ENCODE results near the gene REM1. TPM values are rescaled to one million over a fixed set of nuclear protein-coding genes. Genes with fewer than 3 reads are reported as not detected.

The REM1 gene
- polyA plus RNA-seq, 4 donors, result 0.81 to 1.8 (median 0.90) TPM; not detected in 1

GRCh38 chr20:31475472-31476293 is 595 bp downstream of the REM1 start:
- DNase-seq (no peak), FAIRE-seq (no peak)
- 6 to 8% (median 7%) methylated on average over 25 to 29 of the region's 29 CpGs for WGBS, 3 donors
- Histone ChIP-seq H3K4me3 (ENCODE audit: low read depth in 1 of 3, low read length in 3 of 3) (peak overlapping the region in 1 of 3 donors; percentile 40), H3K27me3 (ENCODE audit: control insufficient read depth in 3 of 3, insufficient read depth in 3 of 3, low read length in 3 of 3) (peaks cover 0 to 24% (median 0%) of the 10 kb centered on the region in 3 donors), H3K27ac (ENCODE audit: low read depth in 1 of 3, low read length in 2 of 3) (peak overlapping the region in 1 of 3 donors; percentile 47), H3K36me3 (ENCODE audit: control insufficient read depth in 3 of 3, insufficient read depth in 2 of 3, low read depth in 1 of 3, low read length in 3 of 3) (no peaks in the 10 kb centered on the region), H3K4me1 (ENCODE audit: control insufficient read depth in 3 of 3, insufficient read depth in 2 of 3, low read depth in 1 of 3, low read length in 2 of 3) (no peaks in the 10 kb centered on the region), H3K9me3 (ENCODE audit: control insufficient read depth in 2 of 2, insufficient read depth in 1 of 2, low read depth in 1 of 2, low read length in 1 of 2) (no peaks in the 10 kb centered on the region)

DNA sequence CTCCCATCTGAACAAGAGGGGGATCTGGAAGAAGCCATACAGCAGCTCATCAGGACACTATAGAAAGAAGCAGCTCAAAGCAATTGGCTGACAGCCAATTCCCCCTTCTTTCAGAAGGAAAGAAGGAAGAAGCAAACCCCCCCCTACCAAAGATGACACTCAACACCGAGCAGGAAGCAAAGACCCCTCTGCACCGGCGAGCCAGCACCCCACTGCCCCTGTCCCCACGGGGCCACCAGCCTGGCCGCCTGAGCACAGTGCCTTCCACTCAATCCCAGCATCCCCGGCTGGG is 1.2 kb downstream of the REM1 start:
- no peaks in the 10 kb centered on the region for H3K4me1 ChIP-seq (ENCODE audit: control insufficient read depth in 3 of 3, insufficient read depth in 2 of 3, low read depth in 1 of 3, low read length in 2 of 3)
- no peak for DNase-seq
- H3K27me3 ChIP-seq (ENCODE audit: control insufficient read depth in 3 of 3, insufficient read depth in 3 of 3, low read length in 3 of 3), result peaks cover 0 to 24% (median 0%) of the 10 kb centered on the region in 3 donors
- H3K9me3 ChIP-seq (ENCODE audit: control insufficient read depth in 2 of 2, insufficient read depth in 1 of 2, low read depth in 1 of 2, low read length in 1 of 2), result no peaks in the 10 kb centered on the region
- no peak for FAIRE-seq
- H3K36me3 ChIP-seq (ENCODE audit: control insufficient read depth in 3 of 3, insufficient read depth in 2 of 3, low read depth in 1 of 3, low read length in 3 of 3), result no peaks in the 10 kb centered on the region
- no peak overlapping the region for H3K27ac ChIP-seq (ENCODE audit: low read depth in 1 of 3, low read length in 2 of 3)
- 50 to 64% (median 64%) methylated on average over 6 of the region's 6 CpGs for WGBS, 3 donors
- no peak overlapping the region for H3K4me3 ChIP-seq (ENCODE audit: low read depth in 1 of 3, low read length in 3 of 3)

GRCh38 chr20:31476643-31477215 is 1.6 kb downstream of the REM1 start:
- WGBS, 3 donors, result 70 to 77% (median 76%) methylated on average over 6 of the region's 6 CpGs
- FAIRE-seq, result no peak
- no peak overlapping the region for H3K4me3 ChIP-seq (ENCODE audit: low read depth in 1 of 3, low read length in 3 of 3)
- no peak for DNase-seq
- H3K36me3 ChIP-seq (ENCODE audit: control insufficient read depth in 3 of 3, insufficient read depth in 2 of 3, low read depth in 1 of 3, low read length in 3 of 3), result no peaks in the 10 kb centered on the region
- H3K9me3 ChIP-seq (ENCODE audit: control insufficient read depth in 2 of 2, insufficient read depth in 1 of 2, low read depth in 1 of 2, low read length in 1 of 2), result no peaks in the 10 kb centered on the region
- no peak overlapping the region for H3K27ac ChIP-seq (ENCODE audit: low read depth in 1 of 3, low read length in 2 of 3)
- peaks cover 0 to 24% (median 0%) of the 10 kb centered on the region in 3 donors for H3K27me3 ChIP-seq (ENCODE audit: control insufficient read depth in 3 of 3, insufficient read depth in 3 of 3, low read length in 3 of 3)
- no peaks in the 10 kb centered on the region for H3K4me1 ChIP-seq (ENCODE audit: control insufficient read depth in 3 of 3, insufficient read depth in 2 of 3, low read depth in 1 of 3, low read length in 2 of 3)

- Histone ChIP-seq H3K27me3 (ENCODE audit: control insufficient read depth in 3 of 3, insufficient read depth in 3 of 3, low read length in 3 of 3) (peaks cover 0 to 11% (median 0%) of the 10 kb centered on the region in 3 donors), H3K4me1 (ENCODE audit: control insufficient read depth in 3 of 3, insufficient read depth in 2 of 3, low read depth in 1 of 3, low read length in 2 of 3) (no peaks in the 10 kb centered on the region), H3K4me3 (ENCODE audit: low read depth in 1 of 3, low read length in 3 of 3) (no peak overlapping the region), H3K27ac (ENCODE audit: low read depth in 1 of 3, low read length in 2 of 3) (no peak overlapping the region), H3K9me3 (ENCODE audit: control insufficient read depth in 2 of 2, insufficient read depth in 1 of 2, low read depth in 1 of 2, low read length in 1 of 2) (peaks cover 0 to 2% of the 10 kb centered on the region in 2 donors), H3K36me3 (ENCODE audit: control insufficient read depth in 3 of 3, insufficient read depth in 2 of 3, low read depth in 1 of 3, low read length in 3 of 3) (no peaks in the 10 kb centered on the region)
- FAIRE-seq, result no peak
- DNase-seq, result peak in 1 of 2 donors; percentile 38
- 45 to 48% (median 46%) methylated on average over 36 of the region's 36 CpGs for WGBS, 3 donors
Observed at GRCh38 chr20:31484001-31484400, 8.9 kb downstream of the REM1 start.

DNA sequence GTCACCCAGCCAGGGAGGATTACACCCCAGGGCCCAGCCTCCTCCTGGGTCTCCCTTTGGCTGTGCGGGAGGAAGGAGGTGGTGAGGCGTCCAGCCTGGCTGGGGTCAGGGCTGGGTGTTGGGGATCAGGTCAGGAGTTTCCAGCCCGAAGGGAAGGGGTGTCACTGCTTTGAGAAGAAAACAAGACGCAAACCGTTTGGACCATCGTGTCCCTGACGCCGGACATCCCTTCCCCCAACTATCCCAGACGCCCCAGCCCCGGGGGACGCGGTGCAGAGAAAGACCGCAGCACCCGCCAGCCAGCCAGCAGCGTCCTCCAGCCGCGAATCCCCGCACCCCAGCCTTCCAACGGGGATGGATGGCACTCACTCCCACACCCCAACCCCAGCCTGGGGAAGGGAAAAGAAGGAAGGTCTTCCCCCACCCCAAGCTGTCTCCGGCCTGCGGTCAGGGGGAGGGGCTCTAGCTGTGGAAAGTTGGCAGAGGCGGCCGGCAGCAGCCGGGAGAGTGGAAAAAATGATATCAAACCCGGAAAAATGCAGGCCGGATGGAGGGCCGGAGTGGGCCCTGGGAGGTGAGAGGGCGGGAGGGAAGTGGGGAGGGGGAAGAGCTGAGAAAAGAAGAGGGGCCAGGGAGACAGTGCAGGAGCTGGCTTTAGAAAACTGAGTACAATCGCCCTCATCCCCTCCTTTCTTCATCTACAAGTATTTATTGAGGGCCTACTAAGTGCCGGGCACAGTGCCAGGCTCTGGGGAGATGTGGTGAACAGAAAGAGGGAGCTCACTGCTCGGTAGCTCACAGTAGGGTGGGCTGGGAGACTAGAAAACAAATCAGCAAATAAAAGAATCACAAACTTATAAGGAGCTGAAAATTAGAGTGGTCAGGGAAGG is 10.6 kb downstream of the REM1 start:
- H3K4me3 ChIP-seq (ENCODE audit: low read depth in 1 of 3, low read length in 3 of 3), result peak overlapping the region in 1 of 3 donors; percentile 22

DNA sequence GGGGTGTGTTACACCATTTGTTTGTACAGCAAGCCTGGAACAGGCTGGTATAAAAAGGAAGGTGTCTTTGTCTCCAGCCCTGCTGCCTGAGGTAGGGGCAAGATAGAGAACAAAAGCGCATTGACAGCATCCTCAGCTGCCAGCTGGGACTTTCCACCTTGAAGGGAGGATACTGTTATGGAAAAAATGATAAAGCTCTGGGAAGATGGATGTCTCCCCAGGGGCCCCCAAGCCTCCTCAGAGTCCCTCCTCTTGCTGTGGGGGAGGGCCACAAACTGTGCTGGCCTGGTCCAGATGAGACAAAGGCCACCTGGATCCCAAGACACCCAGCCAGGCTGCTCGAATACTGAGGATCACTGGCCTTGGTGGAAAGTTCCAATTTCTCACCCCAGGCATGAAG is 13.0 kb downstream of the REM1 start:
- 44 to 68% (median 51%) methylated on average over 2 of the region's 2 CpGs for WGBS, 3 donors
- FAIRE-seq, result no peak
- no peak for DNase-seq
- H3K9me3 ChIP-seq (ENCODE audit: control insufficient read depth in 2 of 2, insufficient read depth in 1 of 2, low read depth in 1 of 2, low read length in 1 of 2), result peaks cover 0 to 2% of the 10 kb centered on the region in 2 donors
- no peaks in the 10 kb centered on the region for H3K36me3 ChIP-seq (ENCODE audit: control insufficient read depth in 3 of 3, insufficient read depth in 2 of 3, low read depth in 1 of 3, low read length in 3 of 3)
- H3K4me1 ChIP-seq (ENCODE audit: control insufficient read depth in 3 of 3, insufficient read depth in 2 of 3, low read depth in 1 of 3, low read length in 2 of 3), result no peaks in the 10 kb centered on the region
- H3K4me3 ChIP-seq (ENCODE audit: low read depth in 1 of 3, low read length in 3 of 3), result no peak overlapping the region
- no peak overlapping the region for H3K27ac ChIP-seq (ENCODE audit: low read depth in 1 of 3, low read length in 2 of 3)
- H3K27me3 ChIP-seq (ENCODE audit: control insufficient read depth in 3 of 3, insufficient read depth in 3 of 3, low read length in 3 of 3), result peaks cover 0 to 11% (median 0%) of the 10 kb centered on the region in 3 donors

More for the DNA sequence above, 10.6 kb downstream of the REM1 start:
- Histone ChIP-seq H3K27me3 (ENCODE audit: control insufficient read depth in 3 of 3, insufficient read depth in 3 of 3, low read length in 3 of 3) (peaks cover 0 to 11% (median 0%) of the 10 kb centered on the region in 3 donors), H3K4me1 (ENCODE audit: control insufficient read depth in 3 of 3, insufficient read depth in 2 of 3, low read depth in 1 of 3, low read length in 2 of 3) (no peaks in the 10 kb centered on the region), H3K36me3 (ENCODE audit: control insufficient read depth in 3 of 3, insufficient read depth in 2 of 3, low read depth in 1 of 3, low read length in 3 of 3) (no peaks in the 10 kb centered on the region), H3K9me3 (ENCODE audit: control insufficient read depth in 2 of 2, insufficient read depth in 1 of 2, low read depth in 1 of 2, low read length in 1 of 2) (peaks cover 0 to 2% of the 10 kb centered on the region in 2 donors), H3K27ac (ENCODE audit: low read depth in 1 of 3, low read length in 2 of 3) (peak overlapping the region in 2 of 3 donors; percentile 75 to 89)
- WGBS, 3 donors, result 12 to 13% (median 12%) methylated on average over 31 of the region's 31 CpGs
- FAIRE-seq, result no peak
- DNase-seq, result peak in 1 of 2 donors; percentile 64

- Histone ChIP-seq H3K36me3 (ENCODE audit: control insufficient read depth in 3 of 3, insufficient read depth in 2 of 3, low read depth in 1 of 3, low read length in 3 of 3) (no peaks in the 10 kb centered on the region), H3K27ac (ENCODE audit: low read depth in 1 of 3, low read length in 2 of 3) (peak overlapping the region in 1 of 3 donors; percentile 28), H3K4me1 (ENCODE audit: control insufficient read depth in 3 of 3, insufficient read depth in 2 of 3, low read depth in 1 of 3, low read length in 2 of 3) (no peaks in the 10 kb centered on the region), H3K27me3 (ENCODE audit: control insufficient read depth in 3 of 3, insufficient read depth in 3 of 3, low read length in 3 of 3) (peaks cover 0 to 11% (median 0%) of the 10 kb centered on the region in 3 donors), H3K4me3 (ENCODE audit: low read depth in 1 of 3, low read length in 3 of 3) (no peak overlapping the region), H3K9me3 (ENCODE audit: control insufficient read depth in 2 of 2, insufficient read depth in 1 of 2, low read depth in 1 of 2, low read length in 1 of 2) (peaks cover 0 to 2% of the 10 kb centered on the region in 2 donors)
- 69 to 72% (median 71%) methylated on average over 3 of the region's 3 CpGs for WGBS, 3 donors
- DNase-seq (no peak), FAIRE-seq (no peak)
Observed at GRCh38 chr20:31489152-31489551, 14.1 kb downstream of the REM1 start.

GRCh38 chr20:31490752-31491151 is 15.7 kb downstream of the REM1 start:
- WGBS, 3 donors, result 81 to 88% (median 86%) methylated on average over 3 of the region's 3 CpGs
- Histone ChIP-seq H3K36me3 (ENCODE audit: control insufficient read depth in 3 of 3, insufficient read depth in 2 of 3, low read depth in 1 of 3, low read length in 3 of 3) (no peaks in the 10 kb centered on the region), H3K27ac (ENCODE audit: low read depth in 1 of 3, low read length in 2 of 3) (no peak overlapping the region), H3K4me1 (ENCODE audit: control insufficient read depth in 3 of 3, insufficient read depth in 2 of 3, low read depth in 1 of 3, low read length in 2 of 3) (no peaks in the 10 kb centered on the region), H3K27me3 (ENCODE audit: control insufficient read depth in 3 of 3, insufficient read depth in 3 of 3, low read length in 3 of 3) (no peaks in the 10 kb centered on the region), H3K4me3 (ENCODE audit: low read depth in 1 of 3, low read length in 3 of 3) (no peak overlapping the region), H3K9me3 (ENCODE audit: control insufficient read depth in 2 of 2, insufficient read depth in 1 of 2, low read depth in 1 of 2, low read length in 1 of 2) (no peaks in the 10 kb centered on the region)
- FAIRE-seq (no peak), DNase-seq (no peak)
